ENCODE measurements around the gene RNASE13. TPM values are rescaled to one million over a fixed set of nuclear protein-coding genes. Genes with fewer than 3 reads are reported as not detected.

The RNASE13 gene
- total and polyA plus RNA-seq, 2 experiments from 2014 or later: not detected

GRCh38 chr14:21056520-21057163, 22.0 kb upstream of the RNASE13 start:
- no peak for ATAC-seq
- no peaks in the 10 kb centered on the region for H3K9me2 ChIP-seq (ENCODE audit: insufficient read depth)

More at GRCh38 chr14:21056520-21057163, 22.0 kb upstream of the RNASE13 start:
- no peaks in the 10 kb centered on the region for H3K9me3 Mint-ChIP-seq
- no peak overlapping the region for H2AFZ ChIP-seq
- no peak overlapping the region for H3K27ac ChIP-seq (ENCODE audit: low read depth)
- H3F3A ChIP-seq (replicated peaks; ENCODE audit: low read depth): no peaks in the 10 kb centered on the region
- no peaks in the 10 kb centered on the region for H3K36me3 ChIP-seq (ENCODE audit: insufficient read depth)
- peaks cover 12% of the 10 kb centered on the region; the same call in 2 of the 3 replicates for H3K4me1 Mint-ChIP-seq
- no peaks in the 10 kb centered on the region for H3K27me3 ChIP-seq (ENCODE audit: insufficient read depth)
- H3K4me1 ChIP-seq (ENCODE audit: insufficient read depth): peaks cover 6% of the 10 kb centered on the region; the same call in 1 of the 2 replicates
- no peak overlapping the region for H3K4me3 ChIP-seq
- no peaks in the 10 kb centered on the region for H3K79me2 ChIP-seq (replicated peaks; ENCODE audit: insufficient read depth)
- no peak for TF ChIP-seq ETS1 (IDR thresholded peaks at IDR 0.05)
- no peak for TF ChIP-seq STAT1 (IDR thresholded peaks at IDR 0.05; ENCODE audit: unreplicated experiment)
- TF ChIP-seq POLR2AphosphoS5 (IDR thresholded peaks at IDR 0.05; ENCODE audit: low read depth): no peak
- no peak for TF ChIP-seq CTCF (conservative IDR thresholded peaks at IDR 0.05; ENCODE audit: low read depth in 2 of 2)
- no peak for TF ChIP-seq EZH2 (IDR thresholded peaks at IDR 0.05; ENCODE audit: low read depth, unreplicated experiment)
- TF ChIP-seq CREB1 (CRISPR knock-in tag; IDR thresholded peaks at IDR 0.05; ENCODE audit: low read depth): no peak
- no peak for TF ChIP-seq EZH2phosphoT487 (IDR thresholded peaks at IDR 0.05; ENCODE audit: unreplicated experiment)
- no peak for TF ChIP-seq ZNF462 (CRISPR knock-in tag; IDR thresholded peaks at IDR 0.05)
- no peak for TF ChIP-seq JUNB (IDR thresholded peaks at IDR 0.05; ENCODE audit: unreplicated experiment)
- no peak for TF ChIP-seq ZNF114 (CRISPR knock-in tag; IDR thresholded peaks at IDR 0.05)
- no peak for TF ChIP-seq ZNF331 (CRISPR knock-in tag; IDR thresholded peaks at IDR 0.05; ENCODE audit: low read depth)
- TF ChIP-seq REST (IDR thresholded peaks at IDR 0.05; ENCODE audit: unreplicated experiment): no peak
- no peak for TF ChIP-seq NANOG (IDR thresholded peaks at IDR 0.05; ENCODE audit: borderline replicate concordance)
- H3K4me2 ChIP-seq: no peak overlapping the region
- DNase-seq (ENCODE audit: low spot score): no peak
- H3K27me3 Mint-ChIP-seq (ENCODE audit: insufficient read depth, low read depth, poor library complexity): peaks cover 5% of the 10 kb centered on the region
- H3K4me3 Mint-ChIP-seq: no peak overlapping the region
- H3K27ac Mint-ChIP-seq: no peak overlapping the region
- no peaks in the 10 kb centered on the region for H4K20me1 ChIP-seq (replicated peaks; ENCODE audit: insufficient read depth)
- H3K36me3 Mint-ChIP-seq (ENCODE audit: low read depth): no peaks in the 10 kb centered on the region
